ENCODE data around the gene CDH16. TPM values are rescaled to one million over a fixed set of nuclear protein-coding genes. Genes with fewer than 3 reads are reported as not detected.
A peak's percentile ranks its signal among the peaks of the same experiment; 100 is the strongest.

The CDH16 gene
- total and polyA plus RNA-seq, 2 experiments from 2014 or later: not detected

GRCh38 chr16:66948134-66948836 is 29.6 kb upstream of the CDH16 start:
- Histone ChIP-seq H2AFZ (peak overlapping the region; percentile 98), H3F3A (replicated peaks; ENCODE audit: low read depth) (no peaks in the 10 kb centered on the region), H4K20me1 (replicated peaks; ENCODE audit: insufficient read depth) (no peaks in the 10 kb centered on the region), H3K4me3 (peak overlapping the region; percentile 60), H3K27ac (ENCODE audit: low read depth) (no peak overlapping the region), H3K79me2 (replicated peaks; ENCODE audit: insufficient read depth) (no peaks in the 10 kb centered on the region), H3K36me3 (ENCODE audit: insufficient read depth) (no peaks in the 10 kb centered on the region), H3K27me3 (ENCODE audit: insufficient read depth) (peaks cover 51% of the 10 kb centered on the region), H3K4me2 (peak overlapping the region; percentile 87), H3K9me2 (ENCODE audit: insufficient read depth) (no peaks in the 10 kb centered on the region), H3K4me1 (ENCODE audit: insufficient read depth) (peaks cover 3% of the 10 kb centered on the region; the same call in 1 of the 2 replicates)
- Mint-ChIP-seq H3K4me3 (peak overlapping the region; percentile 66), H3K36me3 (ENCODE audit: low read depth) (0 out of 3 replicates have a peak, but pooled peaks cover 4% of the 10 kb centered on the region), H3K4me1 (no peaks in the 10 kb centered on the region; the same call in 2 of the 3 replicates), H3K27ac (no peak overlapping the region), H3K27me3 (ENCODE audit: insufficient read depth, low read depth, poor library complexity) (peaks cover 39% of the 10 kb centered on the region), H3K9me3 (peaks cover 10% of the 10 kb centered on the region; the same call in 2 of the 3 replicates)
- ATAC-seq: peak; percentile 30
- no peak for TF ChIP-seq STAT1 (IDR thresholded peaks at IDR 0.05; ENCODE audit: unreplicated experiment)
- TF ChIP-seq JUNB (IDR thresholded peaks at IDR 0.05; ENCODE audit: unreplicated experiment): no peak
- no peak for TF ChIP-seq ETS1 (IDR thresholded peaks at IDR 0.05)
- no peak for TF ChIP-seq POLR2AphosphoS5 (IDR thresholded peaks at IDR 0.05; ENCODE audit: low read depth)
- TF ChIP-seq CREB1 (CRISPR knock-in tag; IDR thresholded peaks at IDR 0.05; ENCODE audit: low read depth): no peak
- no peak for TF ChIP-seq REST (IDR thresholded peaks at IDR 0.05; ENCODE audit: unreplicated experiment)
- peak; percentile 83 for TF ChIP-seq EZH2 (IDR thresholded peaks at IDR 0.05; ENCODE audit: low read depth, unreplicated experiment)
- no peak for TF ChIP-seq ZNF114 (CRISPR knock-in tag; IDR thresholded peaks at IDR 0.05)
- no peak for TF ChIP-seq CTCF (conservative IDR thresholded peaks at IDR 0.05; ENCODE audit: low read depth in 2 of 2)
- peak; percentile 36 for TF ChIP-seq EZH2phosphoT487 (IDR thresholded peaks at IDR 0.05; ENCODE audit: unreplicated experiment)
- TF ChIP-seq ZNF462 (CRISPR knock-in tag; IDR thresholded peaks at IDR 0.05): no peak
- TF ChIP-seq NANOG (IDR thresholded peaks at IDR 0.05; ENCODE audit: borderline replicate concordance): no peak
- TF ChIP-seq ZNF331 (CRISPR knock-in tag; IDR thresholded peaks at IDR 0.05; ENCODE audit: low read depth): no peak
- peak; percentile 27 for DNase-seq (ENCODE audit: low spot score)

All from GM23338 (cell line).